Astrocyte (in vitro differentiated cells and primary cell): ENCODE measurements around the gene BMF. TPM values are rescaled to one million over a fixed set of nuclear protein-coding genes. Genes with fewer than 3 reads are reported as not detected.

Experiments
- DNase-seq: peaks from one replicate; pipeline ENCODE4 v3.0.0-alpha.2; 2010; ENCODE audit warnings: low read depth
- FAIRE-seq: peaks from 2 replicates; lab custom pipeline; 2011; peaks lifted over from hg19 to GRCh38; lab: Jason Lieb, UNC
- H2AFZ ChIP-seq: 2 replicates; pipeline ENCODE4 v1.6.0; 2012; ENCODE audit warnings: low read depth, low read length, inconsistent platforms
- H3K27ac ChIP-seq: 2 replicates; pipeline ENCODE4 v1.5.1; 2011; ENCODE audit warnings: low read depth, low read length, inconsistent platforms
- H3K27me3 ChIP-seq: 2 replicates; pipeline ENCODE4 v1.6.0; 2011; ENCODE audit warnings: low read length, inconsistent platforms; ENCODE audit not compliant: insufficient read depth
- H3K36me3 ChIP-seq: 2 replicates; pipeline ENCODE4 v1.5.1; 2011; ENCODE audit warnings: low read length, inconsistent platforms; ENCODE audit not compliant: insufficient read depth
- H3K4me1 ChIP-seq: 2 replicates; pipeline ENCODE4 v1.5.1; 2011; ENCODE audit warnings: low read length, inconsistent platforms; ENCODE audit not compliant: insufficient read depth
- H3K4me2 ChIP-seq: 2 replicates; pipeline ENCODE4 v1.6.0; 2012; ENCODE audit warnings: low read length, inconsistent platforms
- H3K4me3 ChIP-seq: 2 replicates; pipeline ENCODE4 v1.5.1; 2011; ENCODE audit warnings: low read depth, mild to moderate bottlenecking, low read length, inconsistent platforms; ENCODE audit not compliant: insufficient read depth
- H3K79me2 ChIP-seq: 2 replicates; pipeline ENCODE4 v1.6.0; 2012; ENCODE audit warnings: mild to moderate bottlenecking, low read length, inconsistent platforms; ENCODE audit not compliant: insufficient read depth
- H3K9ac ChIP-seq: 2 replicates; pipeline ENCODE4 v1.6.0; 2012; ENCODE audit warnings: mild to moderate bottlenecking, low read length, inconsistent platforms
- H3K9me3 ChIP-seq: 2 replicates; pipeline ENCODE4 v1.5.1; 2012; ENCODE audit warnings: low read depth, mild to moderate bottlenecking, low read length, inconsistent platforms; ENCODE audit not compliant: insufficient read depth
- H4K20me1 ChIP-seq: 2 replicates; pipeline ENCODE4 v1.6.0; 2012; ENCODE audit warnings: low read length, inconsistent platforms; ENCODE audit not compliant: insufficient read depth
- H3K27ac Mint-ChIP-seq: one replicate; pipeline ENCODE4 v1.8.0; 2021; ENCODE audit warnings: mild to moderate bottlenecking, mixed read lengths; ENCODE audit not compliant: unreplicated experiment
- H3K27me3 Mint-ChIP-seq: one replicate; pipeline ENCODE4 v1.8.0; 2021; ENCODE audit warnings: low read depth, mixed read lengths; ENCODE audit not compliant: unreplicated experiment
- H3K36me3 Mint-ChIP-seq: one replicate; pipeline ENCODE4 v1.8.0; 2021; ENCODE audit warnings: low read depth, mixed read lengths; ENCODE audit not compliant: unreplicated experiment
- H3K4me1 Mint-ChIP-seq: one replicate; pipeline ENCODE4 v1.8.0; 2021; ENCODE audit warnings: low read depth, mixed read lengths; ENCODE audit not compliant: unreplicated experiment
- H3K4me3 Mint-ChIP-seq: one replicate; pipeline ENCODE4 v1.8.0; 2021; ENCODE audit warnings: mild to moderate bottlenecking, moderate library complexity, mixed read lengths; ENCODE audit not compliant: unreplicated experiment
- H3K9me3 Mint-ChIP-seq: one replicate; pipeline ENCODE4 v1.8.0; 2021; ENCODE audit warnings: mild to moderate bottlenecking, mixed read lengths; ENCODE audit not compliant: unreplicated experiment
- CTCF ChIP-seq: IDR thresholded peaks from 2 replicates; pipeline ENCODE4 v1.5.1; 2011; ENCODE audit warnings: low read depth, mild to moderate bottlenecking, inconsistent platforms, low read length, moderate library complexity; ENCODE audit not compliant: insufficient read depth
- EZH2 ChIP-seq: IDR thresholded peaks from 2 replicates; pipeline ENCODE4 v1.6.1; 2012; ENCODE audit warnings: mild to moderate bottlenecking, low read length, inconsistent platforms; ENCODE audit not compliant: insufficient read depth
- total RNA-seq: library from RNA; stranded (reverse); gene quantifications from 2 replicates; pipeline ENCODE4 v1.2.1, GENCODE V29; 2021

The BMF gene
- total RNA-seq, 1 donor from 2014 or later = 31.8 TPM

- peaks cover 26% of the 10 kb centered on the region for H3K4me1 ChIP-seq
- no peak for FAIRE-seq
- no peaks in the 10 kb centered on the region for H3K27me3 ChIP-seq
- H3K27me3 Mint-ChIP-seq = no peaks in the 10 kb centered on the region
- H3K27ac ChIP-seq = peak overlapping the region; percentile 41
- peak overlapping the region; percentile 88 for H3K27ac Mint-ChIP-seq
- peak overlapping the region; percentile 75 for H3K9ac ChIP-seq
- no peaks in the 10 kb centered on the region for H3K9me3 ChIP-seq
- H3K4me3 Mint-ChIP-seq = no peak overlapping the region
- H2AFZ ChIP-seq = peak overlapping the region; percentile 83
- H3K36me3 ChIP-seq = no peaks in the 10 kb centered on the region
- H3K4me2 ChIP-seq = peak overlapping the region; percentile 88
- H3K36me3 Mint-ChIP-seq = no peaks in the 10 kb centered on the region
- H3K79me2 ChIP-seq = no peaks in the 10 kb centered on the region
- H3K9me3 Mint-ChIP-seq = no peaks in the 10 kb centered on the region
- H4K20me1 ChIP-seq = no peaks in the 10 kb centered on the region
- peak overlapping the region; percentile 48 for H3K4me3 ChIP-seq
- peaks cover 51% of the 10 kb centered on the region for H3K4me1 Mint-ChIP-seq
- TF ChIP-seq EZH2 (no peak), CTCF (no peak)
- DNase-seq = no peak
These were observed 26.3 kb downstream of the BMF start for GRCh38 chr15:40082195-40082883.

GRCh38 chr15:40081691-40082194 lies 26.9 kb downstream of the BMF start:
- no peaks in the 10 kb centered on the region for H3K36me3 ChIP-seq
- no peaks in the 10 kb centered on the region for H3K27me3 Mint-ChIP-seq

More at GRCh38 chr15:40081691-40082194, 26.9 kb downstream of the BMF start:
- FAIRE-seq (no peak), DNase-seq (peak; percentile 64)
- H3K79me2 ChIP-seq = no peaks in the 10 kb centered on the region
- TF ChIP-seq EZH2 (no peak), CTCF (no peak)
- Mint-ChIP-seq H3K27ac (peak overlapping the region; percentile 88), H3K4me3 (peak overlapping the region; percentile 80), H3K4me1 (peaks cover 46% of the 10 kb centered on the region), H3K9me3 (no peaks in the 10 kb centered on the region), H3K36me3 (no peaks in the 10 kb centered on the region)
- no peaks in the 10 kb centered on the region for H4K20me1 ChIP-seq
- H3K27me3 ChIP-seq = no peaks in the 10 kb centered on the region
- H3K9ac ChIP-seq = peak overlapping the region; percentile 75
- peak overlapping the region; percentile 88 for H3K4me2 ChIP-seq
- H2AFZ ChIP-seq = peak overlapping the region; percentile 83
- peak overlapping the region; percentile 41 for H3K27ac ChIP-seq
- peaks cover 26% of the 10 kb centered on the region for H3K4me1 ChIP-seq
- no peaks in the 10 kb centered on the region for H3K9me3 ChIP-seq
- peak overlapping the region; percentile 48 for H3K4me3 ChIP-seq
